Neuron (in vitro differentiated cells): ENCODE measurements around the gene PPIL6.
"Not testable (repeated sequence)": the region's sequence is repeated elsewhere in the genome, so short reads cannot be mapped to it uniquely, and the experiment has no call there.

Source experiments
- H2AFZ ChIP-seq: one replicate; pipeline ENCODE4 v1.6.1; 2013; ENCODE audit warnings: low read depth, mild to moderate bottlenecking, inconsistent platforms, low read length, moderate library complexity
- H3K27me3 ChIP-seq: one replicate; pipeline ENCODE4 v1.6.1; 2013; ENCODE audit warnings: low read length; ENCODE audit not compliant: insufficient read depth
- H3K36me3 ChIP-seq: one replicate; pipeline ENCODE4 v1.6.1; 2013; ENCODE audit warnings: low read length; ENCODE audit not compliant: insufficient read depth
- H3K4me1 ChIP-seq: one replicate; pipeline ENCODE4 v1.6.1; 2013; ENCODE audit warnings: low read length; ENCODE audit not compliant: insufficient read depth
- H3K4me3 ChIP-seq: 2 replicates; pipeline ENCODE4 v1.5.1; 2013; ENCODE audit warnings: mild to moderate bottlenecking, low read length, moderate library complexity
- H3K9me3 ChIP-seq: one replicate; pipeline ENCODE4 v1.6.1; 2013; ENCODE audit warnings: low read length

PPIL6 gene

DNA sequence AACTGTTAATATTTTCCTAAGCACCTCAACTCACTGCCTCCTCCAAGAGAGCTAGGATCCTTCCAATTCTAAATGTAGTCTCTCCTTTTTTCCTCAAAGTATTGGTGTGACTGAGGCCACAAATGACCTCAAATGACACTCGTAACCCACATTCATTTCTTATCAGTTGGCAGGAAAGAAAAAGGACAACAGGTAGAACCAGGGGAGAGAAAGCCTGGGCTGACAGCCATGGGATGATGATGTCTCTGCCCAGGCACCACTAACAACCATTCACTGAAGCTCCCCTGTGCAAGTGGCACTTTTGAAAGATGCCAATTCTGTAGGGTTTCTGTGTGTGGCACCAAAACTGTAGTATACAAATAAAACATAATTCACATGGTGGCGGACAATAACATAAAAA, 35.2 kb upstream of the PPIL6 start:
- Histone ChIP-seq H3K36me3 (peaks cover 70% of the 10 kb centered on the region), H3K9me3 (no peaks in the 10 kb centered on the region), H2AFZ (no peak overlapping the region), H3K27me3 (no peaks in the 10 kb centered on the region), H3K4me3 (no peak overlapping the region), H3K4me1 (peaks cover 4% of the 10 kb centered on the region)

- no peak overlapping the region for H3K4me3 ChIP-seq
- H3K36me3 ChIP-seq = peaks cover 68% of the 10 kb centered on the region
These were observed 34.6 kb upstream of the PPIL6 start for GRCh38 chr6:109474995-109475394.

DNA sequence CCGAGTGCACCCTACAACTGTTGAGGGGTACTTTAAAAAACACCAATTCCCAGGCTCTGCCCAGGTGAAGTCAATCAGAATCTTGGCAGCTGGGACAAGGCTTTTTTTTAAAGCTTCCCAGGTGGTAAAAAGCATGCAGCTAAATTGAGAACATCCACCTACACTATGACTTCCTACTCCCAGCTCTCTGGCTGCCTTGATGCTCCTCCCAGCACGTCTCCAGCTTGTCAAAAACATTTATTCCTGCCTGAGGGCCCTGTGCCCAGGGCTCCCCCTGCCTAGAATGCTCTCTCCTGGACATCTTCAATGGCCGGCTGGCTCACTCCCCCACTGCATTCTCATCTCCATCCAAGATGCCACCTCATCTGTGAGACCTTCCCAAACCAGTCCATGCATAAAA, 32.7 kb upstream of the PPIL6 start:
- Histone ChIP-seq H3K9me3 (no peaks in the 10 kb centered on the region), H3K27me3 (no peaks in the 10 kb centered on the region), H2AFZ (no peak overlapping the region), H3K4me3 (no peak overlapping the region), H3K4me1 (peaks cover 4% of the 10 kb centered on the region), H3K36me3 (peaks cover 67% of the 10 kb centered on the region)

More at GRCh38 chr6:109474995-109475394, 34.6 kb upstream of the PPIL6 start:
- Histone ChIP-seq H2AFZ (no peak overlapping the region), H3K4me1 (peaks cover 4% of the 10 kb centered on the region), H3K27me3 (no peaks in the 10 kb centered on the region), H3K9me3 (no peaks in the 10 kb centered on the region)

- Histone ChIP-seq H2AFZ (no peak overlapping the region), H3K9me3 (no peaks in the 10 kb centered on the region), H3K27me3 (no peaks in the 10 kb centered on the region), H3K36me3 (peaks cover 71% of the 10 kb centered on the region), H3K4me3 (no peak overlapping the region), H3K4me1 (no peaks in the 10 kb centered on the region)
These were observed 31.9 kb upstream of the PPIL6 start for GRCh38 chr6:109472132-109472995.

GRCh38 chr6:109471105-109471810, 30.8 kb upstream of the PPIL6 start:
- Histone ChIP-seq H3K4me1 (no peaks in the 10 kb centered on the region), H3K27me3 (no peaks in the 10 kb centered on the region), H3K9me3 (no peaks in the 10 kb centered on the region), H2AFZ (no peak overlapping the region), H3K36me3 (peaks cover 69% of the 10 kb centered on the region), H3K4me3 (no peak overlapping the region)

DNA sequence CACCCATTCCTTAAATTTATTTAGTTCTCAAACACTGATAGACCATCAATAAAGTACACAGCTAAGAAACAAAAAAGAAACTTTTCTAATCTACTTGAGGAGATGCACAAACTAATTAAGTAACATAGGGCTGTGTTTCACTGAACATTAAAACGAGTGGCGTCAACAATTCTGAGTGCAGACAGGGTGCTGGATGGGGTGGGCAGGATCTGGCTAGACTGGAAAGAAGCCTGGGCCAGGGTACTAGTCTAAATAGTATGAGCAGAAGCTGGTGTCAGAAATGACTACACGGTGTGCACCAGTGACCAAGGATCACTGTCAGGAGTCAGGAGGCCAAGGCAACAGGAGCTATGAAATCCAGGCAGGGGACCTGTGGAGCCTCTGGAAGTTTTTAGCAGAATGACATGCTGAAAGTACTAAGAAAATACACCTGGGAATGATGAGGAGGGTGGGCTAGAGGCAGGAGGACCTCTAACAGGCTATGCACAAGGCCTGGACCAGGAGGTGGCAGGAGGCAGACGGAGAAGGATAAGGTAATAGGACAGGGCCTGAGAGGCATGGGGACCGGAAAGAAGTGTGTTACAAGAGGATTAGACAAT, 29.3 kb upstream of the PPIL6 start:
- Histone ChIP-seq H3K27me3 (no peaks in the 10 kb centered on the region), H3K9me3 (no peaks in the 10 kb centered on the region), H3K4me1 (no peaks in the 10 kb centered on the region), H3K36me3 (peaks cover 68% of the 10 kb centered on the region), H3K4me3 (no peak overlapping the region), H2AFZ (no peak overlapping the region)

DNA sequence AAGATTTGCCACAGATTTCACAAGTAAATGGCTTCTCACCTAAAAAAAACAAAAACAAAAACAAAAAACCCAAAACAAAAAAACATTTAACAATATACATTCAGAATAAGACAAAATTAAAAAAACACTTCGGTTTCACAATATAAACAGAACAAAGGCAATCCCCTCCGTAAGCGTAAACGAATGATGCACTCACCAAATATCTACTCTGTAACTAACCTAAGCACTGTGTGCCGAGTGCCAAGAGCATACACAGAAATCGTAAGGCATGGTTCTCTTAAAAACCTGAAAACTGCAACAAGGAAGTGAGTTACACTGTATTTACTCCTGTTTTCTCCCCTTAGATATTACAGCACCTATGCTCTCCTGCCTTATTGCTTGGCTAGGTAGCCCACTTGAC, 27.3 kb upstream of the PPIL6 start:
- Histone ChIP-seq H3K9me3 (no peaks in the 10 kb centered on the region), H2AFZ (no peak overlapping the region), H3K4me3 (no peak overlapping the region), H3K4me1 (no peaks in the 10 kb centered on the region), H3K27me3 (no peaks in the 10 kb centered on the region), H3K36me3 (peaks cover 66% of the 10 kb centered on the region)

GRCh38 chr6:109466212-109466923, 25.9 kb upstream of the PPIL6 start:
- peaks cover 63% of the 10 kb centered on the region for H3K36me3 ChIP-seq
- H3K4me1 ChIP-seq = no peaks in the 10 kb centered on the region
- no peak overlapping the region for H3K4me3 ChIP-seq
- H2AFZ ChIP-seq = no peak overlapping the region
- H3K27me3 ChIP-seq = no peaks in the 10 kb centered on the region
- H3K9me3 ChIP-seq = no peaks in the 10 kb centered on the region

- Histone ChIP-seq H3K4me3 (no peak overlapping the region), H3K27me3 (no peaks in the 10 kb centered on the region), H3K4me1 (no peaks in the 10 kb centered on the region), H2AFZ (no peak overlapping the region), H3K36me3 (peaks cover 57% of the 10 kb centered on the region), H3K9me3 (no peaks in the 10 kb centered on the region)
These were observed 25.3 kb upstream of the PPIL6 start for GRCh38 chr6:109465772-109466171.

GRCh38 chr6:109461733-109462526, 21.5 kb upstream of the PPIL6 start:
- Histone ChIP-seq H3K4me3 (no peak overlapping the region), H3K36me3 (peaks cover 38% of the 10 kb centered on the region), H3K4me1 (peaks cover 5% of the 10 kb centered on the region), H2AFZ (no peak overlapping the region), H3K9me3 (no peaks in the 10 kb centered on the region), H3K27me3 (no peaks in the 10 kb centered on the region)

GRCh38 chr6:109461205-109461604, 20.8 kb upstream of the PPIL6 start:
- H3K9me3 ChIP-seq, H2AFZ ChIP-seq, H3K27me3 ChIP-seq, H3K4me1 ChIP-seq, H3K4me3 ChIP-seq: not testable (repeated sequence)
- peaks cover 36% of the 10 kb centered on the region for H3K36me3 ChIP-seq

GRCh38 chr6:109460161-109460829, 19.9 kb upstream of the PPIL6 start:
- Histone ChIP-seq H3K4me3 (no peak overlapping the region), H3K4me1 (peaks cover 10% of the 10 kb centered on the region), H2AFZ (no peak overlapping the region), H3K9me3 (no peaks in the 10 kb centered on the region), H3K27me3 (no peaks in the 10 kb centered on the region), H3K36me3 (peaks cover 28% of the 10 kb centered on the region)
